ENCODE results near the gene IGFLR1.

IGFLR1 gene

DNA sequence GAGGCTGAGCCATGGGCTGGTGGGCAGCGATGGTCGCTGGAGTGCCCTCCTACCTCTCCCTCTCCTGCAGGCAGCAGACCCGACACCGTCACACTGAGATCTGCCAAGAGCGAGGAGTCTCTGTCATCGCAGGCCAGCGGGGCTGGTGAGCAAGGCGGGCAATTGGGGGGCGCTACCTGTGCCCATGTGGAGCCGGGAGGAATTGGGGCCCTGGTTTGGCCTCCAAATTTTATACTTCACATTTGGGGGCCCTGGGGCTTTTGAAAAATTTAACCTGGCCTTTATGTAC is 43.0 kb upstream of the IGFLR1 start:
- peaks cover 3% of the 10 kb centered on the region for H3K4me1 ChIP-seq (ENCODE audit: control insufficient read depth, insufficient read depth, low read length)
- H3K9me3 ChIP-seq (ENCODE audit: control insufficient read depth, low read length): no peaks in the 10 kb centered on the region
- WGBS, 2 experiments: 81 to 86% methylated on average over 10 of the region's 10 CpGs
- H3K36me3 ChIP-seq (ENCODE audit: control insufficient read depth, insufficient read depth, low read length): no peaks in the 10 kb centered on the region
- peak overlapping the region; percentile 29 for H3K4me3 ChIP-seq (ENCODE audit: insufficient read depth, low read depth, low read length)
- H3K27me3 ChIP-seq (ENCODE audit: control insufficient read depth, insufficient read depth, low read length, poor library complexity, severe bottlenecking): no peaks in the 10 kb centered on the region
- no peak overlapping the region for H3K27ac ChIP-seq (ENCODE audit: insufficient read depth, low read depth, low read length, poor library complexity, severe bottlenecking)

- Histone ChIP-seq H3K36me3 (ENCODE audit: control insufficient read depth, insufficient read depth, low read length) (no peaks in the 10 kb centered on the region), H3K27ac (ENCODE audit: insufficient read depth, low read depth, low read length, poor library complexity, severe bottlenecking) (no peak overlapping the region), H3K27me3 (ENCODE audit: control insufficient read depth, insufficient read depth, low read length, poor library complexity, severe bottlenecking) (no peaks in the 10 kb centered on the region), H3K4me3 (ENCODE audit: insufficient read depth, low read depth, low read length) (peak overlapping the region; percentile 29), H3K4me1 (ENCODE audit: control insufficient read depth, insufficient read depth, low read length) (peaks cover 3% of the 10 kb centered on the region), H3K9me3 (ENCODE audit: control insufficient read depth, low read length) (no peaks in the 10 kb centered on the region)
- WGBS, 2 experiments: 17 to 26% methylated on average over 45 of the region's 45 CpGs
These were observed 42.5 kb upstream of the IGFLR1 start for GRCh38 chr19:35784503-35785338.

DNA sequence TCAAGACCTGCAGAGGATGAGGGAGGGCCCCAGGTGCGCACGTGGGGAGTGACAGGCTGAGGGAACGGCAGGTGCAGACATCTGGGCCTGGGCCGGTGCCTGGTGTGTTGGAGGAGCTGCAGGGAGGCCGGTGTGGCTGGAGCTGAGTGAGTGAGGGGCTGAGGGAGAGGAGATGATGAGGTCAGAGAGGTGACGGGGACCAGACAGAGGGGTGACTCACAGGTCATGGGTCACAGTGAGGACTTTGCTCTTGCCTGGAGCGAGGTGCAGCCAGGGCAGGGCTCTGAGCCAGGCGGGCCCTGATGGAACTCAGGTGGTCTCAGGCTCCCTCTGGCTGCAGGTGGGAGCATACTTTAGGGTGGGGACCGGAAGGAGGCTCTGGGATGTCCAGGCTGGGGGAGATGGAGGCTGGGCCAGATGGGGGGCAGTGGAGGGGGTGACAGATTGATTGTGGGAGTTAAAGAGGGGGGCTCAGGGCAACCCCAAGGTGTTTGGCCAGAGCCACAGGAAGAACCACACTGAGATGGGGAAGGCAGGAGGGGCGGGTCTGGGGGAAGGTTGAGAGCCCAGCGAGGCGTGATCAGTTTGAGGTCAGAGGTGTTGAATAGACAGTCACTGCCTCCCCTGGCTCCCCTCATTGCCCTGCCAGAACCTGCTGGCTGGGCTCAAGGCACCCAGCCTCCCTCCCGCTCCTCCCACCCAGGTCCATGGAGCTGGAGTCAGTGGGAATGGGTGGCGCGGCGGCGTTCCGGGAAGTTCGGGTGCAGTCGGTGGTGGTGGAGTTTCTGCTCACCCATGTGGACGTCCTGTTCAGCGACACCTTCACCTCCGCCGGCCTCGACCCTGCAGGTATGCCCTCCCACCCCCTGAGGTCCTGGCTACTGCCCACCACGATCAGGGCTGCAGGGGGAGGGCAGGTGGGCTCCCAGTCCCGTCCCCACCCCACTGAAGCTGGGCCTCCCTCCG is 41.5 kb upstream of the IGFLR1 start:
- peaks cover 3% of the 10 kb centered on the region for H3K4me1 ChIP-seq (ENCODE audit: control insufficient read depth, insufficient read depth, low read length)
- no peak overlapping the region for H3K27ac ChIP-seq (ENCODE audit: insufficient read depth, low read depth, low read length, poor library complexity, severe bottlenecking)
- H3K9me3 ChIP-seq (ENCODE audit: control insufficient read depth, low read length): no peaks in the 10 kb centered on the region
- no peak overlapping the region for H3K4me3 ChIP-seq (ENCODE audit: insufficient read depth, low read depth, low read length)
- H3K27me3 ChIP-seq (ENCODE audit: control insufficient read depth, insufficient read depth, low read length, poor library complexity, severe bottlenecking): no peaks in the 10 kb centered on the region
- no peaks in the 10 kb centered on the region for H3K36me3 ChIP-seq (ENCODE audit: control insufficient read depth, insufficient read depth, low read length)
- WGBS, 2 experiments: 66 to 70% methylated on average over 28 of the region's 28 CpGs

- Histone ChIP-seq H3K27ac (ENCODE audit: insufficient read depth, low read depth, low read length, poor library complexity, severe bottlenecking) (no peak overlapping the region), H3K27me3 (ENCODE audit: control insufficient read depth, insufficient read depth, low read length, poor library complexity, severe bottlenecking) (no peaks in the 10 kb centered on the region), H3K36me3 (ENCODE audit: control insufficient read depth, insufficient read depth, low read length) (no peaks in the 10 kb centered on the region), H3K4me1 (ENCODE audit: control insufficient read depth, insufficient read depth, low read length) (peaks cover 6% of the 10 kb centered on the region), H3K9me3 (ENCODE audit: control insufficient read depth, low read length) (no peaks in the 10 kb centered on the region), H3K4me3 (ENCODE audit: insufficient read depth, low read depth, low read length) (no peak overlapping the region)
- 92 to 94% methylated on average over 12 of the region's 12 CpGs for WGBS, 2 experiments
These were observed 40.3 kb upstream of the IGFLR1 start for GRCh38 chr19:35782589-35782988.

- H3K9me3 ChIP-seq (ENCODE audit: control insufficient read depth, low read length): no peaks in the 10 kb centered on the region
- WGBS, 2 experiments: 31 to 37% methylated on average over 9 of the region's 9 CpGs
- peaks cover 15% of the 10 kb centered on the region for H3K4me1 ChIP-seq (ENCODE audit: control insufficient read depth, insufficient read depth, low read length)
- no peaks in the 10 kb centered on the region for H3K36me3 ChIP-seq (ENCODE audit: control insufficient read depth, insufficient read depth, low read length)
- H3K27ac ChIP-seq (ENCODE audit: insufficient read depth, low read depth, low read length, poor library complexity, severe bottlenecking): no peak overlapping the region
- peaks cover 1% of the 10 kb centered on the region for H3K27me3 ChIP-seq (ENCODE audit: control insufficient read depth, insufficient read depth, low read length, poor library complexity, severe bottlenecking)
- H3K4me3 ChIP-seq (ENCODE audit: insufficient read depth, low read depth, low read length): no peak overlapping the region
These were observed 39.4 kb upstream of the IGFLR1 start for GRCh38 chr19:35781650-35782049.

GRCh38 chr19:35780717-35781116 is 38.5 kb upstream of the IGFLR1 start:
- Histone ChIP-seq H3K36me3 (ENCODE audit: control insufficient read depth, insufficient read depth, low read length) (no peaks in the 10 kb centered on the region), H3K4me3 (ENCODE audit: insufficient read depth, low read depth, low read length) (no peak overlapping the region), H3K27me3 (ENCODE audit: control insufficient read depth, insufficient read depth, low read length, poor library complexity, severe bottlenecking) (peaks cover 7% of the 10 kb centered on the region), H3K9me3 (ENCODE audit: control insufficient read depth, low read length) (no peaks in the 10 kb centered on the region), H3K27ac (ENCODE audit: insufficient read depth, low read depth, low read length, poor library complexity, severe bottlenecking) (no peak overlapping the region), H3K4me1 (ENCODE audit: control insufficient read depth, insufficient read depth, low read length) (peaks cover 21% of the 10 kb centered on the region)
- WGBS, 2 experiments: 94 to 96% methylated on average over 20 of the region's 20 CpGs

DNA sequence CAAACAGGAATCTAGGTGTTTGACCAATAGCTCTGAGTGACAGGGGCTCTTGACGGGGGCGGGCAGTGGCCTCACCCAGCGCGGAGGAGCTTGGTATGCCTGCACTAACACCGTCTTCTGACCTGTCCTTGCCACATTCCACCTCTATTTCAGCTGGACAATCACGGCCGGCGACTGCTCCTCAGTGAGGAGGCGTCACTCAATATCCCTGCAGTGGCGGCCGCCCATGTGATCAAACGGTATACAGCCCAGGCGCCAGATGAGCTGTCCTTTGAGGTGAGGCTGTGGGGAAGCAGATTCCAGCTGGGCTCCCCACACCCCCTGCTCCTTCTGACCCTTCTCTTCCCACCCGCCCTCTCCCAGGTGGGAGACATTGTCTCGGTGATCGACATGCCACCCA is 37.8 kb upstream of the IGFLR1 start:
- H3K27me3 ChIP-seq (ENCODE audit: control insufficient read depth, insufficient read depth, low read length, poor library complexity, severe bottlenecking): peaks cover 7% of the 10 kb centered on the region
- H3K9me3 ChIP-seq (ENCODE audit: control insufficient read depth, low read length): no peaks in the 10 kb centered on the region
- WGBS, 2 experiments: 91% methylated on average over 16 of the region's 16 CpGs
- H3K4me3 ChIP-seq (ENCODE audit: insufficient read depth, low read depth, low read length): no peak overlapping the region
- H3K4me1 ChIP-seq (ENCODE audit: control insufficient read depth, insufficient read depth, low read length): peaks cover 21% of the 10 kb centered on the region
- no peaks in the 10 kb centered on the region for H3K36me3 ChIP-seq (ENCODE audit: control insufficient read depth, insufficient read depth, low read length)
- H3K27ac ChIP-seq (ENCODE audit: insufficient read depth, low read depth, low read length, poor library complexity, severe bottlenecking): no peak overlapping the region

GRCh38 chr19:35779033-35779432 is 36.8 kb upstream of the IGFLR1 start:
- no peaks in the 10 kb centered on the region for H3K9me3 ChIP-seq (ENCODE audit: control insufficient read depth, low read length)
- 93 to 94% methylated on average over 8 of the region's 8 CpGs for WGBS, 2 experiments
- H3K27me3 ChIP-seq (ENCODE audit: control insufficient read depth, insufficient read depth, low read length, poor library complexity, severe bottlenecking): peaks cover 13% of the 10 kb centered on the region
- no peak overlapping the region for H3K27ac ChIP-seq (ENCODE audit: insufficient read depth, low read depth, low read length, poor library complexity, severe bottlenecking)
- H3K4me3 ChIP-seq (ENCODE audit: insufficient read depth, low read depth, low read length): no peak overlapping the region
- H3K4me1 ChIP-seq (ENCODE audit: control insufficient read depth, insufficient read depth, low read length): peaks cover 29% of the 10 kb centered on the region
- H3K36me3 ChIP-seq (ENCODE audit: control insufficient read depth, insufficient read depth, low read length): no peaks in the 10 kb centered on the region

- no peaks in the 10 kb centered on the region for H3K9me3 ChIP-seq (ENCODE audit: control insufficient read depth, low read length)
- H3K27ac ChIP-seq (ENCODE audit: insufficient read depth, low read depth, low read length, poor library complexity, severe bottlenecking): no peak overlapping the region
- no peak overlapping the region for H3K4me3 ChIP-seq (ENCODE audit: insufficient read depth, low read depth, low read length)
- 92 to 93% methylated on average over 7 of the region's 7 CpGs for WGBS, 2 experiments
- no peaks in the 10 kb centered on the region for H3K36me3 ChIP-seq (ENCODE audit: control insufficient read depth, insufficient read depth, low read length)
- H3K4me1 ChIP-seq (ENCODE audit: control insufficient read depth, insufficient read depth, low read length): peaks cover 26% of the 10 kb centered on the region
- H3K27me3 ChIP-seq (ENCODE audit: control insufficient read depth, insufficient read depth, low read length, poor library complexity, severe bottlenecking): peaks cover 14% of the 10 kb centered on the region
These were observed 35.7 kb upstream of the IGFLR1 start for GRCh38 chr19:35777961-35778360.

DNA sequence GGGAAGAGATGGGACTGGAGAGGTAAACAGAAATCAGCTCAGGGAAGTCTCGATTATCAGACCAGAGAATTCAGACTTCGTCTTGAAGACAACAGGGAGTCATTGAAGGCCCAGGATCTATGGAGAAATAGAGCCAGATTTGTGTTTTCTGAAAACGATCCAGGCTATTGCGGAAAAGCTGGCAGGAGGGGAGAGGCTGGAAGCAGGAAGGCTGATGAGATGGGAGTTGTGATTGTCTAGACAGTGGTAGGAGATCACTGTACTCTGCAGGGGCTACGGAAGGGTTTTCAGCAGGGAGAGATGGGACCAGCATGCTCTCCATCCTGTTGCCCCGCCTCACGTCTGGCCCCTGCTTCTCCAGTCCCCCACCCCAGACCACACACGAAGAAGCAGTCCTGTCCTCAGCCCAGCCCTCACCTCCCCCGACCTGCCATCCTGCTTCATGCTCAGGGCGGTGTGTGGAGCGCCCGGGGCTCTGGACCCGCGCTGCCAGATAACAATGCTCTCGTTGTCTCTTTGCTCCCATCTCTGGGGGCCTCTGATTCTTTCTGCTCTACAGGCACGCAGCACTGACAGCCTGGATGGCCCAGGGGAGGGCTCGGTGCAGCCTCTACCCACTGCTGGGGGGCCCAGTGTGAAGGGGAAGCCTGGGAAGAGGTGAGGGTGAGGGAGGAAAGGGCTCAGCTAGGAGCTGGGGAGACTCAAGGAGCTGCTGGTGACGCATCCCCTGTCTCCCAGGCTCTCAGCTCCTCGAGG is 35.0 kb upstream of the IGFLR1 start:
- H3K4me3 ChIP-seq (ENCODE audit: insufficient read depth, low read depth, low read length): no peak overlapping the region
- H3K36me3 ChIP-seq (ENCODE audit: control insufficient read depth, insufficient read depth, low read length): no peaks in the 10 kb centered on the region
- H3K4me1 ChIP-seq (ENCODE audit: control insufficient read depth, insufficient read depth, low read length): peaks cover 26% of the 10 kb centered on the region
- no peaks in the 10 kb centered on the region for H3K9me3 ChIP-seq (ENCODE audit: control insufficient read depth, low read length)
- H3K27me3 ChIP-seq (ENCODE audit: control insufficient read depth, insufficient read depth, low read length, poor library complexity, severe bottlenecking): peaks cover 14% of the 10 kb centered on the region
- WGBS, 2 experiments: 25 to 27% methylated on average over 19 of the region's 19 CpGs
- no peak overlapping the region for H3K27ac ChIP-seq (ENCODE audit: insufficient read depth, low read depth, low read length, poor library complexity, severe bottlenecking)
